ENCODE data around the gene MAST2.
A peak's percentile ranks its signal among the peaks of the same experiment; 100 is the strongest.
"Not testable (repeated sequence)": the region's sequence is repeated elsewhere in the genome, so short reads cannot be mapped to it uniquely, and the experiment has no call there.

MAST2 gene

GRCh38 chr1:46026531-46026930 is 223.1 kb downstream of the MAST2 start:
- DNase-seq (ENCODE audit: low read depth in 2 of 2) = no peak

GRCh38 chr1:46027788-46028573 is 224.6 kb downstream of the MAST2 start:
- no peak for DNase-seq (ENCODE audit: low read depth in 2 of 2)

DNA sequence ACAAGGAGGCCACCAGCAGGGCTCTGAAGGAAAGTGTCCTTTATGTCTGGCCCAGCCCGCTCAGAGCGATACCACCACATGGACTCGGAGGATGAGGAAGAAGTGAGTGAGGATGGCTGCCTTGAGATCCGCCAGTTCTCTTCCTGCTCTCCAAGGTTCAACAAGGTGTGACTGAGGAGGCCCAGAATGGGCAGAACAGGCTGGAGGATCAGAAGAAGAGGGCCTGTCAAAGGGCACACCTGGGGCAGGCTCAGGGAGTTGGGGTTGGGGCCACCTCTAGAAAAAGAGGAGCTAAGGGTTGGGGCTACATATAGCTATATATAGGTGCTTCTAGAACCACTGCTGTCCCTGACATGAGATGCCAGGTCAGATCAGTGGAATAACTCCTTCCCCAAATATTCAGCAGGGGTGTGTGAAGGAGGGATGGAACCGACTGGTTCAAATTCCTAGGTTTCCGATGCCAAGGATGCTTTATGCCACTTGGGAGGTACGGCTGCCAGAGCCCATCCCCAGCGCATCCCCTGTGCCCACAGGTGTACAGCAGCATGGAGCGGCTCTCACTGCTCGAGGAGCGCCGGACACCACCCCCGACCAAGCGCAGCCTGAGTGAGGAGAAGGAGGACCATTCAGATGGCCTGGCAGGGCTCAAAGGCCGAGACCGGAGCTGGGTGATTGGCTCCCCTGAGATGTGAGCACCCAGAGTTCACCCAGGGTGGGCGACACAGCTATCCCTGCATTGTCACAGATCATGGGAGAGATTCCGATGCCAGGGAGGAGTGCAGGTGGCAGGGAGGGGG is 226.9 kb downstream of the MAST2 start:
- DNase-seq (ENCODE audit: low read depth in 2 of 2) = no peak

GRCh38 chr1:46030876-46031660 is 227.7 kb downstream of the MAST2 start:
- no peak for DNase-seq (ENCODE audit: low read depth in 2 of 2)

GRCh38 chr1:46034601-46035516 is 231.4 kb downstream of the MAST2 start:
- DNase-seq (ENCODE audit: low read depth in 2 of 2) = no peak

- DNase-seq (ENCODE audit: low read depth in 2 of 2) = peak; percentile 60 to 78
These were observed 233.8 kb downstream of the MAST2 start for GRCh38 chr1:46036894-46037839.

GRCh38 chr1:46039571-46040052 is 236.2 kb downstream of the MAST2 start:
- DNase-seq (ENCODE audit: low read depth in 2 of 2) = no peak

DNA sequence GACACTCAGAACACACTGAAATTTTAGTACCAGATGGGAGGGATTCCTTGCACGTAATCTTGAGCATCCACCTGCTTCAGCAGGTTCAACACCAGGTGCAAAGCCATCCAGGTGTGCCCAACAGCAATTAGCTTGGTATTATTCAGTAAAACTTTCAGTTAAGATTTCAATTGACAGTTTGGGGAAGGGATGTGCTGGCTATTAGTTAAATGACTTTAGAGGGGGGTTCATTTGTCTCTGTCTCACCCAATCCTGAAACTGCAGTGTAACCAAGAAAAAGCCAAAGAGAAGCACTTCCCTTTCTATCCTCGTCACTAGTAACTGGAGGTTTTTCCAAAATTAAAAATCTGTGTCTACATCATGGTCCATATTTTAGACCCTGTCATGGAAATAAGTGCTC is 238.1 kb downstream of the MAST2 start:
- DNase-seq (ENCODE audit: low read depth in 2 of 2) = no peak

- DNase-seq (ENCODE audit: low read depth in 2 of 2) = no peak
These were observed 238.6 kb downstream of the MAST2 start for GRCh38 chr1:46041974-46042373.

GRCh38 chr1:46043458-46044017 is 240.1 kb downstream of the MAST2 start:
- DNase-seq (ENCODE audit: low read depth in 2 of 2) = no peak

- DNase-seq (ENCODE audit: low read depth in 2 of 2) = no peak
These were observed 240.7 kb downstream of the MAST2 start for GRCh38 chr1:46044116-46044515.

- DNase-seq (ENCODE audit: low read depth in 2 of 2) = no peak
These were observed 250.3 kb downstream of the MAST2 start for GRCh38 chr1:46053734-46054133.

DNA sequence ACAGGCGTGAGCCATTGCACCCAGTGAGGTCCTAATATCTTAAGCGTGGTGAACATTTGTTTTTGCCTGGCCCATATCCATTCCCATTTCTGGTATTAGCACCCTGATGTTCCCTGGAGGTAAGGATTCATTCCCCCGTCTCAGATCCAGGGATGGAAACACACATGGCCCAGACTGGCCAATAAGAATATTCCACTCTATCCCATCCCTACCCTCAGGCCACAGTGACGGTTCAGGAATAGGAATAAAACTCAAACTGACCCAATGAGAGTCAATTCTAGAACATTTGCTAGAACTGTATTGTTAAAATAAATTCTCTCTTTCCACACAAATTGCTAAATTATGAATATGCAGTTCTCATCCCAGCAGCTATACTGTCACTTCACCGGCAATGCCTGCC is 252.9 kb downstream of the MAST2 start:
- no peak for DNase-seq (ENCODE audit: low read depth in 2 of 2)

- not testable (repeated sequence) for DNase-seq (ENCODE audit: low read depth in 2 of 2)
These were observed 253.8 kb downstream of the MAST2 start for GRCh38 chr1:46057215-46057614.

GRCh38 chr1:46057781-46058180 is 254.4 kb downstream of the MAST2 start:
- no peak for DNase-seq (ENCODE audit: low read depth in 2 of 2)

DNA sequence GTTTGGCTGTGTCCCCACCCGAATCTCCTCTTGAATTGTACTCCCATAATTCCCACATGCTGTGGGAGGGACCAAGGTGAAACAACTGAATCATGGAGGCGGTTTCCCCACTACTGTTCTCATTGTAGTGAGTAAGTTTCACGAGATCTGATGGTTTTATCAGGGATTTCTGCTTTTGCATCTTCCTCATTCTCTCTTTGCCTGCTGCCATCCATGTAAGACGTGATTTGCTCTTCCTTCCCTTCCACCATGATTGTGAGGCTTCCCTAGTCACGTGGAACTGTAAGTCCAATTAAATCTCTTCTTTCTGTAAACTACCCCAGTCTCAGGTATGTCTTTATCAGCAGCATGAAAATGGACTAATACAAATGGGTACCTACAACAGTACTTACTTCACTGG is 255.5 kb downstream of the MAST2 start:
- no peak for DNase-seq (ENCODE audit: low read depth in 2 of 2)

- DNase-seq (ENCODE audit: low read depth in 2 of 2) = no peak
These were observed 257.7 kb downstream of the MAST2 start for GRCh38 chr1:46061146-46061545.

DNA sequence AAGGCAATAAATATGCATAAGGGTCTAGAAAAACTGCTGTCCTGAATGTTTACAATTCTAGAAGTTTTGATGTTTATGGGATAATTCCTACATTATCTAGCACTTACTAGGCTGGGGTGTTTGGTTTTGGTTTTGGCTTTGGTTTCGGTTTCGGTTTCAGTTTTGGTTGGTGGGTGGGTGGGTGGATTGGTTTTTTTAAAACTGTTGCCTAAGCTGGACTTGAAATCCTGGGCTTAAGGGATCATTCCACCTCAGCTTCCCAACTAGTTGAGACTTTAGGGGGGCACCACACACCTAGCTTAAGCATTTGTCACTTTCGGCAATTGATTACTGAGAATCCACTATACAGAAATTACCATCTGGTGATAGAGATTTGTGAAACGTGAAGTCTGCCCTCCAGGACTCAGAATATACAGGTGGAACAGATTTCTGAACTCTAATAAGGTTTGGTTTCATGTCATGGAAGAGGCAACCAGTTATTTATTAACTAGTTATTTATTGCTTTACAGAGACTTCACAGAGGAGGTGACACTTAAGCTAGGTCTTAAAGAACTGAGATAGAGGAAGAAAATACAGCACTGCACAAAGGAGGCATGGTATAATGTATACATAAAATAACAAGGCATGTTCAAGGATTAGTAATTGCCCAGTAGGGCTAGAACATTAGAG is 259.4 kb downstream of the MAST2 start:
- peak in 1 of 2 experiments; percentile 34 for DNase-seq (ENCODE audit: low read depth in 2 of 2)

- no peak for DNase-seq (ENCODE audit: low read depth in 2 of 2)
These were observed 261.3 kb downstream of the MAST2 start for GRCh38 chr1:46064708-46065107.

Data from stimulated activated CD4-positive, alpha-beta T cell treated with anti-CD3 and anti-CD28 coated beads, Interleukin-12 subunit alpha, Interleukin-12 subunit beta, amount 100 ng/mL, for 24 hours (primary cell).